Measurements from ENCODE around the gene NHLRC4. TPM values are rescaled to one million over a fixed set of nuclear protein-coding genes. Genes with fewer than 3 reads are reported as not detected.

Gene NHLRC4
- total and polyA plus RNA-seq, 9 of the 15 experiments (the other 6 are each of a cell fraction or from before 2014, with no cell fraction given), result 0.24 to 3.7 (median 1.3) TPM; not detected in 2

DNA sequence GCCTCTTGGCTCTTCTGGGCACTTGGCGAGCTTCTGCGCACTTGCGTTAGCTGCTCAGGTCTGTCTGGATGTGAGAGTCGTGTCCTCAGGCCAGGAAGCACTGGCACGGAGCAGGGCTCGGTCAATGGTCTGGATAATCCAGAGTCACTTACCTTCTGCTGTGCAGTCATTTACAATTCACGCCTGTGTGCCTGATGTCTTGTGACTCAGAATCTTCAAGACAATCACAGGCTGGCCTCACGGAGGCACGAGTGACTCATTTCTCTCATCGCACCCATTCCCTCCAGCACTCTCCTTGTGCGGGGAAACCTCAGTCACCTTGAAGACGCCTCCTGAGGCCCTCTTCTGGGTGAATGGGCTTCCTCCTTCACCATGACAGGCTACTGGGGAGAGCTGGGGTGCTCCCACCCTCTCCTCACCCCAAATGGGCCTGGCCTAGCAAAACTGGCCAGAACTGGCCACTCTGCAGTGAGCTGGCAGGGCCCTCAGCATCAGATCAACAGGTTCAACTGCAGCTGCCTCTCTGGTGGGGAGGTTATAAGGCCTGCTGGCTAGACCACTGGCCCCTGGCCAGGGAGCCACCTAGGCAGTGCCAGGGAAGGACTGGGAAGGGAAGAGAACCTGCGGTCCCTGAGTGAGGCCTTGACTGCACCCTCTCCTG is 41.2 kb upstream of the NHLRC4 start:
- FAIRE-seq (peak; percentile 95), ATAC-seq (peak; percentile 5), DNase-seq (ENCODE audit: extremely low read depth in 1 of 4, low spot score in 3 of 4) (peak in 2 of 4 experiments; percentile 41 to 82)
- Histone ChIP-seq H3K9ac (ENCODE audit: insufficient read depth in 1 of 2, low read depth in 2 of 2, low read length in 2 of 2) (peak overlapping the region; percentile 86 to 95), H3K4me2 (ENCODE audit: insufficient read depth, low read length) (peak overlapping the region; percentile 81), H3K4me3 (peak overlapping the region; percentile 68), H3K9me1 (ENCODE audit: control insufficient read depth, insufficient read depth, low read length) (peaks cover 13% of the 10 kb centered on the region), H3K9me3 (replicated peaks; ENCODE audit: control insufficient read depth, insufficient read depth, low read depth, low read length) (no peaks in the 10 kb centered on the region), H3K36me3 (ENCODE audit: control insufficient read depth, insufficient read depth, low read length) (peaks cover 25% of the 10 kb centered on the region; the same call in 2 of the 3 replicates), H3K27me3 (ENCODE audit: control insufficient read depth in 2 of 2, insufficient read depth in 2 of 2, low read length in 2 of 2) (no peaks in the 10 kb centered on the region), H3K79me2 (ENCODE audit: control insufficient read depth, insufficient read depth, low read length) (peaks cover 58% of the 10 kb centered on the region), H3K4me1 (replicated peaks in 1 of 2; ENCODE audit: control insufficient read depth in 2 of 2, insufficient read depth in 2 of 2, low read length in 2 of 2) (peaks cover 27 to 85% of the 10 kb centered on the region in 2 experiments), H3K27ac (ENCODE audit: extremely low read depth, low read depth, low read length) (peak overlapping the region; percentile 98; the same call in 2 of the 3 replicates), H4K20me1 (replicated peaks; ENCODE audit: control insufficient read depth, insufficient read depth, low read length) (peaks cover 13% of the 10 kb centered on the region), H2AFZ (ENCODE audit: low read depth, low read length) (no peak overlapping the region)
- intact Hi-C loops (cut with micrococcal nuclease) (loop anchor here (5.0 kb wide), 1 partner anchor 42 kb away; the partner anchor contains the start of genes NHLRC4 and PIGQ), in situ Hi-C loops (cut with MboI) (no loop called here)
- BruUV-seq (replicated peaks), result no TSS peak
- CTCF ChIA-PET (ENCODE audit: low intra/inter-chr PET ratio), result no interaction called here
- WGBS (ENCODE audit: insufficient coverage, low coverage, missing lambda C conversion rate), result 37% methylated on average over 12 of the region's 13 CpGs
- POLR2A ChIA-PET, result interaction anchor here (0.6 to 1.4 kb wide), 4 partner anchors 11 to 1176 kb away, joined by 3 to 5 read pairs (median 3); no protein-coding TSS in a partner anchor
- TF ChIP-seq PRMT5 (CRISPR knock-in tag; IDR thresholded peaks at IDR 0.05), result no peak
- peak; percentile 30; the same call in 1 of the 2 replicates for TF ChIP-seq PHF21A (IDR thresholded peaks at IDR 0.05; ENCODE audit: borderline replicate concordance, low read depth)
- peak; percentile 62; the same call in 1 of the 2 replicates for TF ChIP-seq TOE1 (IDR thresholded peaks at IDR 0.05; ENCODE audit: borderline replicate concordance)
- TF ChIP-seq TOE1 (CRISPR knock-in tag; IDR thresholded peaks at IDR 0.05; ENCODE audit: borderline replicate concordance, low read depth), result no peak
- no peak for TF ChIP-seq POLR2A (conservative IDR thresholded peaks at IDR 0.05)
- TF ChIP-seq, protein P1, sequence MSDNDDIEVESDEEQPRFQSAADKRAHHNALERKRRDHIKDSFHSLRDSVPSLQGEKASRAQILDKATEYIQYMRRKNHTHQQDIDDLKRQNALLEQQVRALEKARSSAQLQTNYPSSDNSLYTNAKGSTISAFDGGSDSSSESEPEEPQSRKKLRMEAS (CRISPR knock-in tag; IDR thresholded peaks at IDR 0.05), result peak; percentile 38
- TF ChIP-seq ZNF253 (CRISPR knock-in tag; conservative IDR thresholded peaks at IDR 0.05), result no peak
- TF ChIP-seq NFIC (IDR thresholded peaks at IDR 0.05), result peak; percentile 34; the same call in 1 of the 2 replicates
- TF ChIP-seq, protein P2, sequence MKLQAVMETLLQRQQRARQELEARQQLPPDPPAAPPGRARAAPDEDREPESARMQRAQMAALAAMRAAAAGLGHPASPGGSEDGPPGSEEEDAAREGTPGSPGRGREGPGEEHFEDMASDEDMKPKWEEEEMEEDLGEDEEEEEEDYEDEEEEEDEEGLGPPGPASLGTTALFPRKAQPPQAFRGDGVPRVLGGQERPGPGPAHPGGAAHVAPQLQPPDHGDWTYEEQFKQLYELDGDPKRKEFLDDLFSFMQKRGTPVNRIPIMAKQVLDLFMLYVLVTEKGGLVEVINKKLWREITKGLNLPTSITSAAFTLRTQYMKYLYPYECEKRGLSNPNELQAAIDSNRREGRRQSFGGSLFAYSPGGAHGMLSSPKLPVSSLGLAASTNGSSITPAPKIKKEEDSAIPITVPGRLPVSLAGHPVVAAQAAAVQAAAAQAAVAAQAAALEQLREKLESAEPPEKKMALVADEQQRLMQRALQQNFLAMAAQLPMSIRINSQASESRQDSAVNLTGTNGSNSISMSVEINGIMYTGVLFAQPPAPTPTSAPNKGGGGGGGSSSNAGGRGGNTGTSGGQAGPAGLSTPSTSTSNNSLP (IDR thresholded peaks at IDR 0.05; ENCODE audit: borderline replicate concordance, low read depth, low read length), result no peak
- TF ChIP-seq JUN (IDR thresholded peaks at IDR 0.05; ENCODE audit: borderline replicate concordance, low read depth, low read length), result peak; percentile 81
- TF ChIP-seq JUN (CRISPR knock-in tag; IDR thresholded peaks at IDR 0.05; ENCODE audit: borderline replicate concordance), result no peak
- TF ChIP-seq CHD1 (IDR thresholded peaks at IDR 0.05; ENCODE audit: low read length), result no peak
- 0 out of 2 replicates have a peak, but pooled peaks have one; percentile 13 for TF ChIP-seq EP300 (IDR thresholded peaks at IDR 0.05; ENCODE audit: low read length)
- TF ChIP-seq, protein P3, sequence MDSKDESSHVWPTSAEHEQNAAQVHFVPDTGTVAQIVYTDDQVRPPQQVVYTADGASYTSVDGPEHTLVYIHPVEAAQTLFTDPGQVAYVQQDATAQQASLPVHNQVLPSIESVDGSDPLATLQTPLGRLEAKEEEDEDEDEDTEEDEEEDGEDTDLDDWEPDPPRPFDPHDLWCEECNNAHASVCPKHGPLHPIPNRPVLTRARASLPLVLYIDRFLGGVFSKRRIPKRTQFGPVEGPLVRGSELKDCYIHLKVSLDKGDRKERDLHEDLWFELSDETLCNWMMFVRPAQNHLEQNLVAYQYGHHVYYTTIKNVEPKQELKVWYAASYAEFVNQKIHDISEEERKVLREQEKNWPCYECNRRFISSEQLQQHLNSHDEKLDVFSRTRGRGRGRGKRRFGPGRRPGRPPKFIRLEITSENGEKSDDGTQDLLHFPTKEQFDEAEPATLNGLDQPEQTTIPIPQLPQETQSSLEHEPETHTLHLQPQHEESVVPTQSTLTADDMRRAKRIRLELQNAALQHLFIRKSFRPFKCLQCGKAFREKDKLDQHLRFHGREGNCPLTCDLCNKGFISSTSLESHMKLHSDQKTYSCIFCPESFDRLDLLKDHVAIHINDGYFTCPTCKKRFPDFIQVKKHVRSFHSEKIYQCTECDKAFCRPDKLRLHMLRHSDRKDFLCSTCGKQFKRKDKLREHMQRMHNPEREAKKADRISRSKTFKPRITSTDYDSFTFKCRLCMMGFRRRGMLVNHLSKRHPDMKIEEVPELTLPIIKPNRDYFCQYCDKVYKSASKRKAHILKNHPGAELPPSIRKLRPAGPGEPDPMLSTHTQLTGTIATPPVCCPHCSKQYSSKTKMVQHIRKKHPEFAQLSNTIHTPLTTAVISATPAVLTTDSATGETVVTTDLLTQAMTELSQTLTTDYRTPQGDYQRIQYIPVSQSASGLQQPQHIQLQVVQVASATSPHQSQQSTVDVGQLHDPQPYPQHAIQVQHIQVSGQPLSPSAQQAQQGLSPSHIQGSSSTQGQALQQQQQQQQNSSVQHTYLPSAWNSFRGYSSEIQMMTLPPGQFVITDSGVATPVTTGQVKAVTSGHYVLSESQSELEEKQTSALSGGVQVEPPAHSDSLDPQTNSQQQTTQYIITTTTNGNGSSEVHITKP (IDR thresholded peaks at IDR 0.05; ENCODE audit: partially characterized antibody), result peak; percentile 76
- TF ChIP-seq NFYB (IDR thresholded peaks at IDR 0.05; ENCODE audit: extremely low read depth, insufficient read length), result no peak
- peak; percentile 42 for TF ChIP-seq ARID1B (IDR thresholded peaks at IDR 0.05)
